Measurements from ENCODE around the gene ERBB2. TPM values are rescaled to one million over a fixed set of nuclear protein-coding genes. Genes with fewer than 3 reads are reported as not detected.

Gene ERBB2
- total RNA-seq, 1 experiment from 2014 or later = 216 TPM

DNA sequence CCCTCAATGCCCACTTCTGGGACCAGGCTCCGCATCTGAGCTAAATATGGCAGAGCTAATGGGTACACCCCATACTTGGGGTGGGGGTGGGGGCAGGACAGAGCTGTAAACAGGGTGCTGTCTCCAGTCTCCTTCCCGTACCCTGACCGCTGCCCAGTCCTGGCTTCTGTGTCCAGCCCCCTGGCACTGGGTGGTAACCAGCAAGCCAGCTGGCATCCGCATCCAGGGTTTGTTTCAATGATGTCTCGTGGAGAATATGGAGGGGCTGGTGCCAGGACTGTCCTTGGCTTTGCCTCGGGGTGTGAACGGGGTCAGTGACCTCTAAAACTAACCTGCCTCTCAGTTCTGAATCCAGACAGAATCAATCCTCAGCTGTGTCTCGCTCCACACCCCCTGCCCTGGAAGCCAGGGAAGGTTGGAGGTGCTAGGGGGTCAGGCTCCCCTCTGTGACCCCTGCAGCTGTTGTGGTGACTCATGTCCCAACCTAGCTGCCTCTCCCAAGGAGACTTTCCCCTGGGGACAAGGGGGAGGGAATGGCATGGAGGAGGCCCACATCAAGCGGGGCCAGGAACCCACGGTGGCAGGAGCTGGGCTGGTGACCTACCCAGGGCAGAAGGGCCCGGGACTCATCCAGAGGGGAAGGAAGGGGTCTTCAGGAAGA is 33.1 kb upstream of the ERBB2 start:
- no peak overlapping the region for H4K8ac ChIP-seq (replicated peaks; ENCODE audit: insufficient read length, low read depth, low read length)
- no peak overlapping the region for H2BK120ac ChIP-seq (ENCODE audit: low read depth, low read length, poor library complexity, severe bottlenecking)
- TF ChIP-seq, protein P1, sequence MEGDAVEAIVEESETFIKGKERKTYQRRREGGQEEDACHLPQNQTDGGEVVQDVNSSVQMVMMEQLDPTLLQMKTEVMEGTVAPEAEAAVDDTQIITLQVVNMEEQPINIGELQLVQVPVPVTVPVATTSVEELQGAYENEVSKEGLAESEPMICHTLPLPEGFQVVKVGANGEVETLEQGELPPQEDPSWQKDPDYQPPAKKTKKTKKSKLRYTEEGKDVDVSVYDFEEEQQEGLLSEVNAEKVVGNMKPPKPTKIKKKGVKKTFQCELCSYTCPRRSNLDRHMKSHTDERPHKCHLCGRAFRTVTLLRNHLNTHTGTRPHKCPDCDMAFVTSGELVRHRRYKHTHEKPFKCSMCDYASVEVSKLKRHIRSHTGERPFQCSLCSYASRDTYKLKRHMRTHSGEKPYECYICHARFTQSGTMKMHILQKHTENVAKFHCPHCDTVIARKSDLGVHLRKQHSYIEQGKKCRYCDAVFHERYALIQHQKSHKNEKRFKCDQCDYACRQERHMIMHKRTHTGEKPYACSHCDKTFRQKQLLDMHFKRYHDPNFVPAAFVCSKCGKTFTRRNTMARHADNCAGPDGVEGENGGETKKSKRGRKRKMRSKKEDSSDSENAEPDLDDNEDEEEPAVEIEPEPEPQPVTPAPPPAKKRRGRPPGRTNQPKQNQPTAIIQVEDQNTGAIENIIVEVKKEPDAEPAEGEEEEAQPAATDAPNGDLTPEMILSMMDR (conservative IDR thresholded peaks at IDR 0.05) = no peak
- peaks cover 6% of the 10 kb centered on the region for H3K23me2 ChIP-seq (ENCODE audit: insufficient read length, low read depth, low read length, poor library complexity, severe bottlenecking)
- Mint-ChIP-seq H3K36me3 (ENCODE audit: insufficient read depth in 1 of 3, low read depth in 3 of 3) (no peaks in the 10 kb centered on the region), H3K4me3 (peak overlapping the region; percentile 40 to 75; a peak in 4 of 5 replicates), H3K9me3 (no peaks in the 10 kb centered on the region; a peak in 1 of 5 replicates), H3K27ac (no peak overlapping the region), H3K4me1 (peaks cover 33 to 51% of the 10 kb centered on the region in 2 experiments), H3K27me3 (ENCODE audit: low read depth) (peaks cover 62% of the 10 kb centered on the region)
- H3K27me3 ChIP-seq (ENCODE audit: insufficient read depth, low read length) = peaks cover 3% of the 10 kb centered on the region; the same call in 1 of the 2 replicates
- no peak overlapping the region for H4K91ac ChIP-seq (ENCODE audit: insufficient read length, low read depth, low read length)
- H4K5ac ChIP-seq (ENCODE audit: insufficient read length, low read depth, low read length) = no peak overlapping the region
- no peak overlapping the region for H2AFZ ChIP-seq (ENCODE audit: low read length)
- no peak for DNase-seq
- H2BK5ac ChIP-seq (ENCODE audit: insufficient read length, low read length) = no peak overlapping the region
- peak overlapping the region; percentile 65 for H3K4me2 ChIP-seq (ENCODE audit: insufficient read depth, insufficient read length, low read length)
- no peaks in the 10 kb centered on the region for H3K79me2 ChIP-seq (ENCODE audit: insufficient read depth, low read length)
- no peak overlapping the region for H3K18ac ChIP-seq (ENCODE audit: insufficient read length, low read depth, low read length)
- no peak overlapping the region for H3T11ph ChIP-seq (ENCODE audit: low read length)
- H3K9ac ChIP-seq (ENCODE audit: extremely low read depth, insufficient read length, low read length) = no peak overlapping the region
- no peaks in the 10 kb centered on the region for H3K79me1 ChIP-seq (ENCODE audit: insufficient read depth, low read depth, low read length, poor library complexity, severe bottlenecking)
- no peak overlapping the region for H3K14ac ChIP-seq (ENCODE audit: insufficient read depth, low read length)
- H4K20me1 ChIP-seq (ENCODE audit: control insufficient read depth, insufficient read depth, insufficient read length) = no peaks in the 10 kb centered on the region
- H2AK5ac ChIP-seq (ENCODE audit: insufficient read length, low read length) = no peak overlapping the region
- H3K4ac ChIP-seq (ENCODE audit: low read depth, low read length) = no peak overlapping the region
- no peak overlapping the region for H2BK20ac ChIP-seq (ENCODE audit: low read depth, low read length, poor library complexity, severe bottlenecking)
- peaks cover 6% of the 10 kb centered on the region; the same call in 1 of the 2 replicates for H3K4me1 ChIP-seq (ENCODE audit: insufficient read depth, low read length)
- no peaks in the 10 kb centered on the region for H3K9me3 ChIP-seq (ENCODE audit: control insufficient read depth, low read depth, low read length)
- H3K23ac ChIP-seq (ENCODE audit: insufficient read length, low read depth, low read length) = no peak overlapping the region
- no peak overlapping the region for H3K27ac ChIP-seq (ENCODE audit: insufficient read length, low read depth, low read length)
- no peak overlapping the region for H3K56ac ChIP-seq (ENCODE audit: insufficient read length, low read depth, low read length)
- WGBS (ENCODE audit: extremely low coverage, insufficient read length, low lambda C conversion rate) = no CpG with 5 or more reads among the region's 11 CpGs
- H2BK12ac ChIP-seq (ENCODE audit: insufficient read length, low read depth, low read length) = no peak overlapping the region
- no peak overlapping the region for H2BK15ac ChIP-seq (ENCODE audit: low read depth, low read length)
